ENCODE results near the gene GPC6.

GPC6 gene

DNA sequence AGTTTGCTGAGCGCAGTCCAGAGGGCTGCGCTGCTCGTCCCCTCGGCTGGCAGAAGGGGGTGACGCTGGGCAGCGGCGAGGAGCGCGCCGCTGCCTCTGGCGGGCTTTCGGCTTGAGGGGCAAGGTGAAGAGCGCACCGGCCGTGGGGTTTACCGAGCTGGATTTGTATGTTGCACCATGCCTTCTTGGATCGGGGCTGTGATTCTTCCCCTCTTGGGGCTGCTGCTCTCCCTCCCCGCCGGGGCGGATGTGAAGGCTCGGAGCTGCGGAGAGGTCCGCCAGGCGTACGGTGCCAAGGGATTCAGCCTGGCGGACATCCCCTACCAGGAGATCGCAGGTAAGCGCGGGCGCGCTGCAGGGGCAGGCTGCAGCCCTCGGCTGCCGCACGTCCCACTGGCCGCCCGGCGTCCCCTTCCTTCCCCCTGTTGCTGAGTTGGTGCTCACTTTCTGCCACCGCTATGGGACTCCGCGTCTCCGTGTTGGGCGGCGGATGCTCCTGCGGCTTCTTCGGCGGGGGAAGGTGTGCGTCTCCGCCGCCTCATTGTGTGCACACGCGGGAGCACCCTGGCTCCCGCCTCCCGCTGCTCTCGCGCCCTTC, 772 bp downstream of the GPC6 start:
- Mint-ChIP-seq H3K4me3 (peak overlapping the region; percentile 98), H3K9me3 (peaks cover 11% of the 10 kb centered on the region), H3K36me3 (ENCODE audit: low read depth) (peaks cover 13% of the 10 kb centered on the region), H3K27me3 (ENCODE audit: low read depth, poor library complexity) (no peaks in the 10 kb centered on the region), H3K27ac (peak overlapping the region; percentile 98), H3K4me1 (peaks cover 67% of the 10 kb centered on the region)
- TF ChIP-seq, protein P1, sequence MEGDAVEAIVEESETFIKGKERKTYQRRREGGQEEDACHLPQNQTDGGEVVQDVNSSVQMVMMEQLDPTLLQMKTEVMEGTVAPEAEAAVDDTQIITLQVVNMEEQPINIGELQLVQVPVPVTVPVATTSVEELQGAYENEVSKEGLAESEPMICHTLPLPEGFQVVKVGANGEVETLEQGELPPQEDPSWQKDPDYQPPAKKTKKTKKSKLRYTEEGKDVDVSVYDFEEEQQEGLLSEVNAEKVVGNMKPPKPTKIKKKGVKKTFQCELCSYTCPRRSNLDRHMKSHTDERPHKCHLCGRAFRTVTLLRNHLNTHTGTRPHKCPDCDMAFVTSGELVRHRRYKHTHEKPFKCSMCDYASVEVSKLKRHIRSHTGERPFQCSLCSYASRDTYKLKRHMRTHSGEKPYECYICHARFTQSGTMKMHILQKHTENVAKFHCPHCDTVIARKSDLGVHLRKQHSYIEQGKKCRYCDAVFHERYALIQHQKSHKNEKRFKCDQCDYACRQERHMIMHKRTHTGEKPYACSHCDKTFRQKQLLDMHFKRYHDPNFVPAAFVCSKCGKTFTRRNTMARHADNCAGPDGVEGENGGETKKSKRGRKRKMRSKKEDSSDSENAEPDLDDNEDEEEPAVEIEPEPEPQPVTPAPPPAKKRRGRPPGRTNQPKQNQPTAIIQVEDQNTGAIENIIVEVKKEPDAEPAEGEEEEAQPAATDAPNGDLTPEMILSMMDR (IDR thresholded peaks at IDR 0.05) = no peak
- peak; percentile 58 for DNase-seq

DNA sequence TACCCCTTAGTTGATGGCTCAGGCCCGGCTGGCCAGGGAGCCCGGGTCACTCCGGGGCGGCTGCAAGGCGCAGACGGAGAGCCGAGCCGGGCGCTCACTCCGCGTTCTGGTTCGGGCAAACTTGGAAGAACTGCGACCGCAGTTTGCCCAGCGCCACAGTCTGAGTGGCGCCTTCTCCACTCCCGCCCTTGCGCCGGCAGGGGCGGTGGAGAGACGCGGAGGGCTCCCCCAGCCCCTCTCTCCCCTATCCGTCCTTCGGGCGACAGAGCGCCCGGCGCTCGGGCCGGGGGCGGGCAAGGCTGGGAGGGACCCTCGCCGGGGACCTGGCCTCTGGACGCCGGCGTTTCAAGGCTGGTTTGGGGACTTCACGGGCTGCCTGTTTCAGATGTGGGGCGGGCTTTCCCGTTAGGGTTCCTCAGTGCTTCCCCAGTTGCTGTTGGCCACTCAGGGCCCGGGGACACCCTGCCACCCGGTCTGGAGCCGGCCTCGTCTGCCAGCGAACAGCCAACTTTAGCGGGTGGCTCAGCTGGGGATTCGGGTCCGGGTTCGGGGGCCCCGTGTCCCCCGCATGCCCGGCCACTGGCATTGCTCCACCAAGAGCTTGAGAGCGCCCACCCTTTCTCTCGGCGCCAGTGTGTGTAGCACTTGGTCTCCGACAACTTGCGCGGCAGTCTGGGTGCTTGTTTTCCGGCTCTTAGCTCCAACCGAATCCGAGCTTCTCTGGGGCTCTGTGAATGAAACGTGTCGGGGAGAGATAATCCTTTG, 1.5 kb downstream of the GPC6 start:
- Mint-ChIP-seq H3K27ac (peak overlapping the region; percentile 99), H3K4me1 (peaks cover 67% of the 10 kb centered on the region), H3K4me3 (peak overlapping the region; percentile 98), H3K36me3 (ENCODE audit: low read depth) (peaks cover 16% of the 10 kb centered on the region), H3K9me3 (peaks cover 11% of the 10 kb centered on the region), H3K27me3 (ENCODE audit: low read depth, poor library complexity) (no peaks in the 10 kb centered on the region)
- peak; percentile 80 for DNase-seq
- TF ChIP-seq, protein P1 (IDR thresholded peaks at IDR 0.05) = peak; percentile 67

DNA sequence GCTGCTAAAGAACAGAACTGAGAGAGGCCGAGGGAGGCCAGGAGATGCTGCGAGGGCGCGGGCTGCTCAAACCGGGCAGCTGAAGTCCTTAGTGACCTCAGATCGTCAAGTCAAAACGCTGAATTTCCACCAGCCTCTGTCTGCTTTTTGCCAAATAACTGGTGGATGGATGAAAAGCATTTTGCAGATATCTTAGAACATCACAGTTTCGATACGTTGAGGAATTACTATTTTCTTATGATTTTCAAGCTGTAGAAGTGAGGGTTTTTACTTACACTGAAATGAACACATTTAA, 2.0 kb downstream of the GPC6 start:
- DNase-seq = no peak
- TF ChIP-seq, protein P1 (IDR thresholded peaks at IDR 0.05) = no peak
- Mint-ChIP-seq H3K36me3 (ENCODE audit: low read depth) (peaks cover 22% of the 10 kb centered on the region), H3K4me1 (peaks cover 62% of the 10 kb centered on the region), H3K4me3 (peak overlapping the region; percentile 98), H3K27ac (peak overlapping the region; percentile 99), H3K9me3 (peaks cover 11% of the 10 kb centered on the region), H3K27me3 (ENCODE audit: low read depth, poor library complexity) (peaks cover 2% of the 10 kb centered on the region)

DNA sequence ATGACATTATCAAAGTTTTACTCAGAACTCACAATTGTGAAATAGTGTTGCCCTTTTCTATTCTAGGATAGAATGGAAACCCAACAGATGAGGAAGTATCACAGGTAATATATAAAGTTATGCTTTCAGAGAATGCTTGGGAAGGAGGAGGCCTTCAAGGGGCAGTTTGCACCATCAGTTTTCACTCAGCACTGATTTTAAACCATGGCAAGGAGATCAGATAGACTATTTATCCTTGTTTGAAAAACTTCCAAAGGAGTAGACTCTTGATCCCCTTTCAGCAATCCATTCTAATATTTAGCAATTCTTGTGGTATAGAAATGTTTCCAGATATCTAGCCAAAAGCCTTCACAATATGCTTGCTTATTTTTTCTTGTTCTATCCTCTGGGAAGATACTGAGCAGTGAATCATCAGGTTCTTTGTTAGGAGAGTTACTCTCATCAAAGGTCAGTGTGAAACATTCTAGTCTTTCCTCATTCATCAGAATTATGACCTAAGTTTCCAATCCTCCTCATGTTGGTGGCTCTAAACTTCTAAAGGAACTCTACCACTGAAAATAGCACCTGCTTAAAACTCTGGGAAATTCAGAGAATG, 3.8 kb downstream of the GPC6 start:
- peak overlapping the region; percentile 96 for H3K27ac Mint-ChIP-seq
- peaks cover 10% of the 10 kb centered on the region for H3K9me3 Mint-ChIP-seq
- no peak for DNase-seq
- peaks cover 60% of the 10 kb centered on the region for H3K4me1 Mint-ChIP-seq
- peak overlapping the region; percentile 98 for H3K4me3 Mint-ChIP-seq
- peaks cover 4% of the 10 kb centered on the region for H3K27me3 Mint-ChIP-seq (ENCODE audit: low read depth, poor library complexity)
- TF ChIP-seq, protein P1 (IDR thresholded peaks at IDR 0.05) = no peak
- H3K36me3 Mint-ChIP-seq (ENCODE audit: low read depth) = peaks cover 31% of the 10 kb centered on the region

DNA sequence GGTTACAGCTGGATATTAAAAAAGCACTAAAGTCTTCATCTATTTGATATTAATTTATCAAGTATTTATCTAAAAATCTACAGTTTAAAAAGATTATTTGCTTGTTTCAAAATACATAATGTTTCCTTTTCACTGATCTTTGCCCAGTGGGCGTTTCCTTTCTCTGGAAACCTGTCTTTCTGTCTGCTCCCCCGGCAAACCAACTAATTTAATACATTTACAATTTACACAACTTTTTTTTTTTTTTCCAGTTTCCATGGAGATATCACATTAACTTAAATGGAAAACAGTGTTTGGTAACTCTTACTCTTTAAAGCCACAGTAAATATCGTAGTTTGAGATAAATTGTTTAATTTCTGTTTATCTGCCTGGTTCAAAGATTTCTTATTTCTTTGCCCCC, 5.3 kb downstream of the GPC6 start:
- Mint-ChIP-seq H3K4me1 (peaks cover 50% of the 10 kb centered on the region), H3K36me3 (ENCODE audit: low read depth) (peaks cover 46% of the 10 kb centered on the region), H3K27ac (no peak overlapping the region), H3K9me3 (peaks cover 21% of the 10 kb centered on the region), H3K4me3 (no peak overlapping the region), H3K27me3 (ENCODE audit: low read depth, poor library complexity) (peaks cover 4% of the 10 kb centered on the region)
- TF ChIP-seq, protein P1 (IDR thresholded peaks at IDR 0.05) = no peak
- DNase-seq = no peak

Measured in nephron progenitor cell (in vitro differentiated cells).